IPS-18c (cell line): ENCODE measurements around the gene SYT6.
"Not testable (repeated sequence)": the region's sequence is repeated elsewhere in the genome, so short reads cannot be mapped to it uniquely, and the experiment has no call there.

Experiments used
- H3K4me3 ChIP-seq: 2 replicates; pipeline ENCODE4 v1.7.0; 2013; ENCODE audit warnings: low read depth, mild to moderate bottlenecking, low read length, moderate library complexity; ENCODE audit not compliant: insufficient read depth
- H3K9me3 ChIP-seq: one replicate; pipeline ENCODE4 v1.6.1; 2013; ENCODE audit warnings: mild to moderate bottlenecking, low read length, moderate library complexity; ENCODE audit not compliant: control insufficient read depth, insufficient read depth

SYT6 gene

GRCh38 chr1:114068684-114069083 is 85.0 kb downstream of the SYT6 start:
- H3K9me3 ChIP-seq, H3K4me3 ChIP-seq: not testable (repeated sequence)

GRCh38 chr1:114065671-114066070 is 88.0 kb downstream of the SYT6 start:
- not testable (repeated sequence) for H3K4me3 ChIP-seq, H3K9me3 ChIP-seq

GRCh38 chr1:114063544-114063943 is 90.1 kb downstream of the SYT6 start:
- Histone ChIP-seq H3K4me3 (no peak overlapping the region), H3K9me3 (peaks cover 6% of the 10 kb centered on the region)

GRCh38 chr1:114062477-114063099 is 91.1 kb downstream of the SYT6 start:
- Histone ChIP-seq H3K4me3 (no peak overlapping the region), H3K9me3 (peaks cover 6% of the 10 kb centered on the region)

GRCh38 chr1:114061121-114061830 is 92.4 kb downstream of the SYT6 start:
- no peak overlapping the region for H3K4me3 ChIP-seq
- peaks cover 6% of the 10 kb centered on the region for H3K9me3 ChIP-seq

GRCh38 chr1:114058236-114058635 is 95.4 kb downstream of the SYT6 start:
- not testable (repeated sequence) for H3K9me3 ChIP-seq, H3K4me3 ChIP-seq

- H3K9me3 ChIP-seq: no peaks in the 10 kb centered on the region
These were observed 99.5 kb downstream of the SYT6 start for GRCh38 chr1:114054148-114054547.

GRCh38 chr1:114048232-114048631 is 105.4 kb downstream of the SYT6 start:
- H3K9me3 ChIP-seq: no peaks in the 10 kb centered on the region

More at GRCh38 chr1:114054148-114054547, 99.5 kb downstream of the SYT6 start:
- no peak overlapping the region for H3K4me3 ChIP-seq

GRCh38 chr1:114043548-114043947 is 110.1 kb downstream of the SYT6 start:
- no peaks in the 10 kb centered on the region for H3K9me3 ChIP-seq
- H3K4me3 ChIP-seq: no peak overlapping the region

More at GRCh38 chr1:114048232-114048631, 105.4 kb downstream of the SYT6 start:
- no peak overlapping the region for H3K4me3 ChIP-seq

- Histone ChIP-seq H3K4me3 (no peak overlapping the region), H3K9me3 (no peaks in the 10 kb centered on the region)
These were observed 110.6 kb downstream of the SYT6 start for GRCh38 chr1:114043054-114043453.

- Histone ChIP-seq H3K9me3 (no peaks in the 10 kb centered on the region), H3K4me3 (no peak overlapping the region)
These were observed 113.2 kb downstream of the SYT6 start for GRCh38 chr1:114040273-114041015.
